ENCODE data around the gene PCDHAC2.

Gene PCDHAC2

GRCh38 chr5:140966293-140967225 lies at the start of gene PCDHAC2:
PCDHAC2 (plus strand) TSS chr5:140966476; CDS start chr5:140966767, 291 bp downstream.
- no peaks in the 10 kb centered on the region for H4K20me1 ChIP-seq (ENCODE audit: insufficient read depth, low read length)
- H3K4me1 ChIP-seq (ENCODE audit: low read length) = no peaks in the 10 kb centered on the region
- no peak for TF ChIP-seq CTCF (IDR thresholded peaks at IDR 0.05; ENCODE audit: low read depth, low read length)
- H3K36me3 ChIP-seq (replicated peaks; ENCODE audit: low read depth, low read length) = no peaks in the 10 kb centered on the region
- no peak within 1 kb of the TSS for H3K4me2 ChIP-seq (ENCODE audit: low read length)
- no peak within 1 kb of the TSS for H3K9ac ChIP-seq (ENCODE audit: low read length)
- H3K9me3 ChIP-seq (ENCODE audit: insufficient read depth, low read length) = no peaks in the 10 kb centered on the region
- H3K79me2 ChIP-seq (ENCODE audit: low read length) = no peaks in the 10 kb centered on the region
- no peak within 1 kb of the TSS for H3K4me3 ChIP-seq (ENCODE audit: low read length)
- H3K27me3 ChIP-seq (ENCODE audit: low read depth, low read length) = no peaks in the 10 kb centered on the region
- no peak within 1 kb of the TSS for H3K27ac ChIP-seq (ENCODE audit: low read length)
- no peak within 1 kb of the TSS for H2AFZ ChIP-seq (ENCODE audit: low read depth, low read length)

- Histone ChIP-seq H4K20me1 (ENCODE audit: insufficient read depth, low read length) (no peaks in the 10 kb centered on the region), H3K9ac (ENCODE audit: low read length) (no peak overlapping the region), H3K27ac (ENCODE audit: low read length) (no peak overlapping the region), H3K79me2 (ENCODE audit: low read length) (no peaks in the 10 kb centered on the region), H3K4me2 (ENCODE audit: low read length) (no peak overlapping the region), H3K27me3 (ENCODE audit: low read depth, low read length) (no peaks in the 10 kb centered on the region), H3K9me3 (ENCODE audit: insufficient read depth, low read length) (no peaks in the 10 kb centered on the region), H2AFZ (ENCODE audit: low read depth, low read length) (no peak overlapping the region), H3K36me3 (replicated peaks; ENCODE audit: low read depth, low read length) (no peaks in the 10 kb centered on the region), H3K4me3 (ENCODE audit: low read length) (no peak overlapping the region), H3K4me1 (ENCODE audit: low read length) (no peaks in the 10 kb centered on the region)
- TF ChIP-seq CTCF (IDR thresholded peaks at IDR 0.05; ENCODE audit: low read depth, low read length) (no peak), EZH2phosphoT487 (IDR thresholded peaks at IDR 0.05; ENCODE audit: low read depth) (no peak)
These were observed 42.7 kb upstream of the PCDHAC2 start for GRCh38 chr5:140923601-140924000.

- H3K4me2 ChIP-seq (ENCODE audit: low read length) = no peak within 1 kb of the TSS
- H2AFZ ChIP-seq (ENCODE audit: low read depth, low read length) = no peak within 1 kb of the TSS
These were observed 40.4 kb upstream of the PCDHAC2 start, which contains the start of gene PCDHAC1 for GRCh38 chr5:140925806-140926442. PCDHAC1 (plus strand) TSS chr5:140926299; CDS start chr5:140926893, 594 bp downstream.

More at GRCh38 chr5:140925806-140926442, 40.4 kb upstream of the PCDHAC2 start, which contains the start of gene PCDHAC1:
- H3K27me3 ChIP-seq (ENCODE audit: low read depth, low read length) = no peaks in the 10 kb centered on the region
- H3K79me2 ChIP-seq (ENCODE audit: low read length) = no peaks in the 10 kb centered on the region
- no peak within 1 kb of the TSS for H3K4me3 ChIP-seq (ENCODE audit: low read length)
- H3K4me1 ChIP-seq (ENCODE audit: low read length) = no peaks in the 10 kb centered on the region
- no peak within 1 kb of the TSS for H3K27ac ChIP-seq (ENCODE audit: low read length)
- H3K36me3 ChIP-seq (replicated peaks; ENCODE audit: low read depth, low read length) = no peaks in the 10 kb centered on the region
- no peaks in the 10 kb centered on the region for H3K9me3 ChIP-seq (ENCODE audit: insufficient read depth, low read length)
- H3K9ac ChIP-seq (ENCODE audit: low read length) = no peak within 1 kb of the TSS
- no peak for TF ChIP-seq CTCF (IDR thresholded peaks at IDR 0.05; ENCODE audit: low read depth, low read length)
- no peak for TF ChIP-seq EZH2phosphoT487 (IDR thresholded peaks at IDR 0.05; ENCODE audit: low read depth)
- no peaks in the 10 kb centered on the region for H4K20me1 ChIP-seq (ENCODE audit: insufficient read depth, low read length)

Measured in OCI-LY3 (cell line).